ENCODE results near the gene DIAPH3. TPM values are rescaled to one million over a fixed set of nuclear protein-coding genes. Genes with fewer than 3 reads are reported as not detected.

DIAPH3 gene
- total and polyA plus RNA-seq, 2 of the 4 experiments (the other 2 are of a cell fraction) = 8.9 to 9.3 TPM

- POLR2A ChIA-PET (ENCODE audit: unreplicated experiment) = no interaction called here
- H2AK5ac ChIP-seq (ENCODE audit: low read depth, low read length) = no peak overlapping the region
- no CpG with 5 or more reads among the region's 3 CpGs for WGBS, 2 experiments (ENCODE audit: extremely low coverage in 2 of 2, insufficient read length in 1 of 2)
- no peak for ATAC-seq (ENCODE audit: low read depth)
- H2BK15ac ChIP-seq (ENCODE audit: low read depth, low read length) = no peak overlapping the region
- H4K8ac ChIP-seq (ENCODE audit: low read depth in 2 of 2, low read length in 2 of 2) = no peak overlapping the region; a peak in 1 of 4 replicates
- in situ Hi-C loops (cut with MboI; ENCODE audit: low sequenced_read_pairs) = no loop called here
- H3K36me3 ChIP-seq (ENCODE audit: control insufficient read depth, insufficient read depth, low read length) = no peaks in the 10 kb centered on the region; the same call in 1 of the 2 replicates
- H3K4me1 ChIP-seq (ENCODE audit: control insufficient read depth, insufficient read depth, low read length) = no peaks in the 10 kb centered on the region
- no peaks in the 10 kb centered on the region for H4K20me1 ChIP-seq (ENCODE audit: insufficient read depth, low read length)
- TF ChIP-seq CEBPB (IDR thresholded peaks at IDR 0.05; ENCODE audit: low read depth, low read length) (peak; percentile 83), USF2 (IDR thresholded peaks at IDR 0.05; ENCODE audit: low read depth, low read length) (no peak)
- H3K9me3 ChIP-seq (ENCODE audit: control insufficient read depth, insufficient read depth, low read length) = no peaks in the 10 kb centered on the region
- H3K4me3 ChIP-seq (ENCODE audit: insufficient read depth, low read depth, low read length) = no peak overlapping the region
- H2AFZ ChIP-seq (replicated peaks; ENCODE audit: low read length, poor library complexity) = no peak overlapping the region
- no TSS peak for BruUV-seq (replicated peaks)
- no peak overlapping the region for H3K4me2 ChIP-seq (ENCODE audit: low read depth, low read length)
- H3K79me1 ChIP-seq (ENCODE audit: low read depth in 1 of 2, low read length in 2 of 2) = peaks cover 0 to 3% of the 10 kb centered on the region in 2 experiments; a peak in 1 of 4 replicates
- H4K91ac ChIP-seq (ENCODE audit: insufficient read depth, low read depth, low read length) = no peak overlapping the region
- H3K4ac ChIP-seq (ENCODE audit: low read depth, low read length) = no peak overlapping the region
- H3K9ac ChIP-seq (ENCODE audit: low read depth, low read length) = no peak overlapping the region
- intact Hi-C loops (cut with micrococcal nuclease) = no loop called here
- dilution Hi-C loops (cut with HindIII; ENCODE audit: low sequenced_read_pairs, unreplicated experiment) = no loop called here
- H3K9me1 ChIP-seq (ENCODE audit: insufficient read depth, low read length) = peaks cover 2% of the 10 kb centered on the region; the same call in 1 of the 2 replicates
- H2BK20ac ChIP-seq (ENCODE audit: low read depth, low read length) = no peak overlapping the region
- DNase-seq = no peak
- no peak overlapping the region for H2BK120ac ChIP-seq (ENCODE audit: low read depth, low read length)
- H2BK5ac ChIP-seq (ENCODE audit: low read depth, low read length, poor library complexity, severe bottlenecking) = no peak overlapping the region
- H2AK9ac ChIP-seq (replicated peaks; ENCODE audit: low read depth, low read length, poor library complexity) = no peak overlapping the region
- H3K18ac ChIP-seq (ENCODE audit: low read depth, low read length) = no peak overlapping the region
- no peak overlapping the region for H3K14ac ChIP-seq (replicated peaks; ENCODE audit: low read depth, low read length)
- no peak overlapping the region for H3K27ac ChIP-seq (ENCODE audit: insufficient read depth, low read length)
- no peak overlapping the region for H3K23ac ChIP-seq (ENCODE audit: low read depth, low read length)
- CTCF ChIA-PET = no interaction called here
- no peak overlapping the region for H4K5ac ChIP-seq (ENCODE audit: low read depth, low read length)
- no peak overlapping the region for H3K56ac ChIP-seq (ENCODE audit: extremely low read depth, insufficient read depth, low read length)
- H3K27me3 ChIP-seq (ENCODE audit: control insufficient read depth, insufficient read depth, low read length) = no peaks in the 10 kb centered on the region
Observed at GRCh38 chr13:59976856-59977255, 186.9 kb downstream of the DIAPH3 start.
